Medulla oblongata (tissue), 1 donor: Measurements from ENCODE around the gene SV2B.
A peak's percentile ranks its signal among the peaks of the same experiment; 100 is the strongest.

Experiments used
- DNase-seq: peaks from one replicate; pipeline ENCODE4 v3.0.0-alpha.2; 2015; ENCODE audit errors: extremely low spot score

The SV2B gene

GRCh38 chr15:91228890-91229289 is 128.8 kb downstream of the SV2B start:
- DNase-seq = no peak

- DNase-seq = no peak
Observed at GRCh38 chr15:91231703-91232102, 131.6 kb downstream of the SV2B start.

GRCh38 chr15:91234759-91235158 is 134.7 kb downstream of the SV2B start:
- no peak for DNase-seq

- DNase-seq = no peak
Observed at GRCh38 chr15:91235376-91235775, 135.3 kb downstream of the SV2B start.

GRCh38 chr15:91237445-91237844 is 137.4 kb downstream of the SV2B start:
- DNase-seq = no peak

GRCh38 chr15:91238644-91239425 is 138.8 kb downstream of the SV2B start:
- peak; percentile 22 for DNase-seq

GRCh38 chr15:91243826-91244225 is 143.8 kb downstream of the SV2B start:
- no peak for DNase-seq

GRCh38 chr15:91244919-91245318 is 144.9 kb downstream of the SV2B start:
- no peak for DNase-seq

- no peak for DNase-seq
Observed at GRCh38 chr15:91246998-91247397, 146.9 kb downstream of the SV2B start.

- DNase-seq = no peak
Observed at GRCh38 chr15:91249591-91249990, 149.5 kb downstream of the SV2B start.

GRCh38 chr15:91252322-91252721 is 152.3 kb downstream of the SV2B start:
- no peak for DNase-seq

- DNase-seq = no peak
Observed at GRCh38 chr15:91252756-91253155, 152.7 kb downstream of the SV2B start.

GRCh38 chr15:91253605-91254004 is 153.5 kb downstream of the SV2B start:
- no peak for DNase-seq

GRCh38 chr15:91254766-91255165 is 154.7 kb downstream of the SV2B start:
- DNase-seq = no peak

- DNase-seq = no peak
Observed at GRCh38 chr15:91255670-91256192, 155.7 kb downstream of the SV2B start.

- no peak for DNase-seq
Observed at GRCh38 chr15:91257746-91258414, 157.8 kb downstream of the SV2B start.

- no peak for DNase-seq
Observed at GRCh38 chr15:91258415-91258759, 158.3 kb downstream of the SV2B start.

GRCh38 chr15:91259077-91259476 is 159.0 kb downstream of the SV2B start:
- no peak for DNase-seq

GRCh38 chr15:91261345-91261744 is 161.3 kb downstream of the SV2B start:
- DNase-seq = no peak

- DNase-seq = no peak
Observed at GRCh38 chr15:91263632-91264531, 163.8 kb downstream of the SV2B start.

- no peak for DNase-seq
Observed at GRCh38 chr15:91264651-91265351, 164.7 kb downstream of the SV2B start.
